ENCODE data around the gene UGT1A6. TPM values are rescaled to one million over a fixed set of nuclear protein-coding genes. Genes with fewer than 3 reads are reported as not detected.
A peak's percentile ranks its signal among the peaks of the same experiment; 100 is the strongest.
"Not testable (repeated sequence)": the region's sequence is repeated elsewhere in the genome, so short reads cannot be mapped to it uniquely, and the experiment has no call there.

The UGT1A6 gene
- total and polyA plus RNA-seq, 8 donors, result 0.10 to 1.7 (median 0.16) TPM; not detected in 3

- H3K36me3 ChIP-seq, result no peaks in the 10 kb centered on the region
- TF ChIP-seq CTCF (IDR thresholded peaks at IDR 0.05), result no peak
- no peaks in the 10 kb centered on the region for H3K4me1 ChIP-seq
- intact Hi-C loops (cut with DNase I), result no loop called here
- no peak for DNase-seq
- no peak overlapping the region for H3K27ac ChIP-seq
- H3K9me3 ChIP-seq, result no peaks in the 10 kb centered on the region
- no peaks in the 10 kb centered on the region for H3K27me3 ChIP-seq
- H3K4me3 ChIP-seq, result no peak overlapping the region
- ATAC-seq, result no peak
Measured at GRCh38 chr2:233691443-233692433, 952 bp upstream of the UGT1A6 start.

- Histone ChIP-seq H3K4me3 (no peak overlapping the region), H3K9me3 (no peaks in the 10 kb centered on the region), H3K27ac (no peak overlapping the region), H3K27me3 (no peaks in the 10 kb centered on the region), H3K4me1 (no peaks in the 10 kb centered on the region), H3K36me3 (no peaks in the 10 kb centered on the region)
- no peak for DNase-seq
- no peak for ATAC-seq
- no peak for TF ChIP-seq CTCF (IDR thresholded peaks at IDR 0.05)
- intact Hi-C loops (cut with DNase I), result no loop called here
Measured at GRCh38 chr2:233693963-233694362, 1.3 kb downstream of the UGT1A6 start.

GRCh38 chr2:233698740-233699139 lies 6.0 kb downstream of the UGT1A6 start:
- DNase-seq, result no peak
- intact Hi-C loops (cut with DNase I), result no loop called here
- no peak for ATAC-seq
- Histone ChIP-seq H3K9me3 (no peaks in the 10 kb centered on the region), H3K4me3 (no peak overlapping the region), H3K4me1 (no peaks in the 10 kb centered on the region), H3K27ac (no peak overlapping the region), H3K27me3 (no peaks in the 10 kb centered on the region), H3K36me3 (no peaks in the 10 kb centered on the region)
- no peak for TF ChIP-seq CTCF (IDR thresholded peaks at IDR 0.05)

GRCh38 chr2:233699424-233700027 lies 6.8 kb downstream of the UGT1A6 start:
- Histone ChIP-seq H3K36me3 (no peaks in the 10 kb centered on the region), H3K9me3 (no peaks in the 10 kb centered on the region), H3K4me1 (no peaks in the 10 kb centered on the region), H3K27me3 (no peaks in the 10 kb centered on the region), H3K4me3 (no peak overlapping the region), H3K27ac (no peak overlapping the region)
- no peak for TF ChIP-seq CTCF (IDR thresholded peaks at IDR 0.05)
- DNase-seq (no peak), ATAC-seq (no peak)
- intact Hi-C loops (cut with DNase I), result no loop called here

GRCh38 chr2:233700028-233700635 lies 7.4 kb downstream of the UGT1A6 start:
- peak; percentile 50 for ATAC-seq
- H3K27ac ChIP-seq, result no peak overlapping the region
- no peak for TF ChIP-seq CTCF (IDR thresholded peaks at IDR 0.05)

GRCh38 chr2:233700842-233701241 lies 8.2 kb downstream of the UGT1A6 start:
- intact Hi-C loops (cut with DNase I); H3K27me3 ChIP-seq; H3K27ac ChIP-seq; H3K36me3 ChIP-seq; H3K4me3 ChIP-seq; DNase-seq; H3K9me3 ChIP-seq; ATAC-seq; H3K4me1 ChIP-seq: not testable (repeated sequence)

More at GRCh38 chr2:233700028-233700635, 7.4 kb downstream of the UGT1A6 start:
- intact Hi-C loops (cut with DNase I), result no loop called here
- no peaks in the 10 kb centered on the region for H3K4me1 ChIP-seq
- H3K36me3 ChIP-seq, result no peaks in the 10 kb centered on the region
- H3K9me3 ChIP-seq, result no peaks in the 10 kb centered on the region
- H3K27me3 ChIP-seq, result no peaks in the 10 kb centered on the region
- peak in 2 of 4 donors; percentile 19 to 43 for DNase-seq
- no peak overlapping the region for H3K4me3 ChIP-seq

Measured in left lung (tissue), 10 donors.